Activated CD8-positive, alpha-beta T cell treated with anti-CD3 and anti-CD28 coated beads for 36 hours (primary cell): ENCODE data around the gene ETDA. TPM values are rescaled to one million over a fixed set of nuclear protein-coding genes. Genes with fewer than 3 reads are reported as not detected.
"Not testable (repeated sequence)": the region's sequence is repeated elsewhere in the genome, so short reads cannot be mapped to it uniquely, and the experiment has no call there.

Source experiments
- ATAC-seq: fragments of 200-7000 bp; cut with Tn5 transposase; one replicate; pipeline ENCODE4 v1.10.0; 2021; ENCODE audit warnings: mild to moderate bottlenecking, moderate library complexity
- CTCF ChIA-PET: fragments of 350-600 bp; sonication (Branson Sonifier 250); formaldehyde crosslinking; loops from one replicate; lab custom pipeline; 2021; ENCODE audit warnings: antibody characterized with exemption; lab: Charles Lee
- POLR2A ChIA-PET: fragments of 350-600 bp; sonication (Branson Sonifier 250); formaldehyde crosslinking; loops from one replicate; lab custom pipeline; 2021; ENCODE audit warnings: antibody characterized with exemption; lab: Charles Lee
- DNase-seq: peaks from one replicate; pipeline ENCODE4 v3.0.0-alpha.2; 2020
- H3K27ac Mint-ChIP-seq: one replicate; pipeline ENCODE4 v1.8.0; 2021; ENCODE audit warnings: mild to moderate bottlenecking, mixed read lengths
- H3K27me3 Mint-ChIP-seq: one replicate; pipeline ENCODE4 v1.8.0; 2021; ENCODE audit warnings: mixed read lengths
- H3K36me3 Mint-ChIP-seq: one replicate; pipeline ENCODE4 v1.8.0; 2021; ENCODE audit warnings: low read depth, mixed read lengths
- H3K4me1 Mint-ChIP-seq: one replicate; pipeline ENCODE4 v1.8.0; 2021; ENCODE audit warnings: low read depth, mixed read lengths
- H3K4me3 Mint-ChIP-seq: one replicate; pipeline ENCODE4 v1.8.0; 2021; ENCODE audit warnings: mild to moderate bottlenecking, moderate library complexity, mixed read lengths
- H3K9me3 Mint-ChIP-seq: one replicate; pipeline ENCODE4 v1.8.0; 2021; ENCODE audit warnings: mixed read lengths
- CTCF ChIP-seq: fragments of 200-600 bp; IDR thresholded peaks from one replicate; pipeline ENCODE4 v1.8.0; 2022; ENCODE audit warnings: antibody characterized with exemption, mild to moderate bottlenecking
- intact Hi-C: fragments of 100-400 bp; cut with micrococcal nuclease; formaldehyde crosslinking; loops from one replicate; pipeline ENCODE4 v1.10.0; 2022
- total RNA-seq, 2 experiments: library from RNA; stranded (reverse); gene quantifications; one replicate each; pipeline ENCODE4 v1.2.3, GENCODE V29; 2021

The ETDA gene
- total RNA-seq: not detected

- H3K27me3 Mint-ChIP-seq, POLR2A ChIA-PET, DNase-seq, CTCF ChIA-PET, intact Hi-C loops, ATAC-seq, H3K4me1 Mint-ChIP-seq, H3K27ac Mint-ChIP-seq, H3K36me3 Mint-ChIP-seq, H3K9me3 Mint-ChIP-seq, H3K4me3 Mint-ChIP-seq: not testable (repeated sequence)
Measured at GRCh38 chrX:135252011-135252518, at the start of gene ETDA. TSS of gene ETDA (plus strand) at chrX:135252061. CDS start at chrX:135253277, 1,216 bp downstream.

DNA sequence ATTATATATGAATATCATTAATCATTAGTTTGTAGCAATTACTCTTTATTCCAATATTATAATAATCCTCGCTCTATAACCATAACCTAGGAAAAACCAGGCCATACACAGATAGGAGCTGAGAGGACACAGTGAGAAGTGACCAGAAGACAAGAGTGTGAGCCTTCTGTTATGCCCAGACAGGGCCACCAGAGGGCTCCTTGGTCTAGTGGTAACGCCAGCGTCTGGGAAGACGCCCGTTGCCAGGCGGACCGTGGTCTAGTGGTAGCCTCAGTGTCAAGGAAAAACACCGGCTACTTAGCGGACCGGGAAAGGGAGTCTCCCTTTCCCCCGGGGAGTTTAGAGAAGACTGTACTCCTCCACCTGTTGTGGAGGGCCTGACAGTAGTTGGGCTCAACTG lies 45.4 kb upstream of the ETDA start:
- H3K4me1 Mint-ChIP-seq, H3K27me3 Mint-ChIP-seq, H3K4me3 Mint-ChIP-seq, H3K9me3 Mint-ChIP-seq, POLR2A ChIA-PET, H3K36me3 Mint-ChIP-seq, ATAC-seq, intact Hi-C loops, H3K27ac Mint-ChIP-seq: not testable (repeated sequence)
- CTCF ChIA-PET: interaction anchor here (1.0 kb wide), 1 partner anchor 136 kb away, joined by 3 read pairs; no protein-coding TSS in a partner anchor
- TF ChIP-seq CTCF: peak; percentile 47
- peak; percentile 59 for DNase-seq

GRCh38 chrX:135213200-135213844 lies 38.5 kb upstream of the ETDA start:
- Mint-ChIP-seq H3K9me3 (no peaks in the 10 kb centered on the region), H3K4me1 (peaks cover 14% of the 10 kb centered on the region), H3K27ac (peak overlapping the region; percentile 36), H3K4me3 (no peak overlapping the region), H3K36me3 (no peaks in the 10 kb centered on the region), H3K27me3 (no peaks in the 10 kb centered on the region)
- ChIA-PET CTCF (no interaction called here), POLR2A (no interaction called here)
- DNase-seq (peak; percentile 70), ATAC-seq (peak; percentile 87)
- no peak for TF ChIP-seq CTCF
- intact Hi-C loops: no loop called here

DNA sequence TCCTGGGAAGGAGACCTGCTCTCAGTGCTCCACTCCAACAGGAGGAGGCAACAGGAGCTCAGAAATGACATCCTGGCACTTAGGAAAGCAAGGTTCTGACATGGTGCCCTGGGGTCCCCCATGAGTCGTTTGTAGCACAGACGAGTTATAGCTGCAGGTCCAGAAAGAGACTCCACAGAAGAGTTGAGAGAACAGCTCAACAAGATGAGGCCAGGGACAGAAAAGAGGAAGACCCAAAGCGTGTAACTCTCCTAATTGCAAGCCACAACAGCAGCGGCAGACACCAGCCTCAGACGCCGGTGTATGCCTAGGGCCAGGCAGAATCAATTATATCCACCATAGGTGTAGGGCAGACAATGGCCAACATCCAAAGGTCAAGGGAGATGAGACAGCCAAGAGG lies 5.9 kb upstream of the ETDA start:
- DNase-seq, H3K9me3 Mint-ChIP-seq, H3K4me1 Mint-ChIP-seq, intact Hi-C loops, H3K36me3 Mint-ChIP-seq, CTCF ChIA-PET, H3K27me3 Mint-ChIP-seq, ATAC-seq, H3K4me3 Mint-ChIP-seq, POLR2A ChIA-PET, H3K27ac Mint-ChIP-seq: not testable (repeated sequence)

- intact Hi-C loops, H3K4me3 Mint-ChIP-seq, H3K9me3 Mint-ChIP-seq, H3K4me1 Mint-ChIP-seq, H3K36me3 Mint-ChIP-seq, H3K27me3 Mint-ChIP-seq, H3K27ac Mint-ChIP-seq, DNase-seq, CTCF ChIA-PET, POLR2A ChIA-PET: not testable (repeated sequence)
- ATAC-seq: peak; percentile 39
Measured at GRCh38 chrX:135256087-135256684, 4.3 kb downstream of the ETDA start.

- DNase-seq (no peak), ATAC-seq (no peak)
- H3K27me3 Mint-ChIP-seq: no peaks in the 10 kb centered on the region
- H3K36me3 Mint-ChIP-seq: no peaks in the 10 kb centered on the region
- TF ChIP-seq CTCF: no peak
- ChIA-PET CTCF (no interaction called here), POLR2A (no interaction called here)
- intact Hi-C loops: no loop called here
- no peak overlapping the region for H3K4me3 Mint-ChIP-seq
- H3K9me3 Mint-ChIP-seq: peaks cover 2% of the 10 kb centered on the region
- no peaks in the 10 kb centered on the region for H3K4me1 Mint-ChIP-seq
- H3K27ac Mint-ChIP-seq: no peak overlapping the region
Measured at GRCh38 chrX:135256923-135257322, 5.1 kb downstream of the ETDA start.
